Loucy (cell line): ENCODE data around the gene MED13L.

Source experiments
- H2AFZ ChIP-seq: fragments of 200-600 bp; sonication (generic); 2 replicates; pipeline ENCODE4 v1.6.0; 2016; ENCODE audit warnings: antibody characterized with exemption, mild to moderate bottlenecking, low read length, moderate library complexity
- H3F3A ChIP-seq: fragments of 200-600 bp; 2 replicates; pipeline ENCODE4 v1.6.0; 2016; ENCODE audit warnings: antibody characterized with exemption, low read depth, mild to moderate bottlenecking
- H3K27me3 ChIP-seq: fragments of 200-600 bp; sonication (generic); 2 replicates; pipeline ENCODE4 v1.6.1; 2014; ENCODE audit warnings: low read length, mild to moderate bottlenecking; ENCODE audit not compliant: insufficient read depth, poor library complexity, severe bottlenecking
- H3K36me3 ChIP-seq: fragments of 200-600 bp; sonication (generic); 2 replicates; pipeline ENCODE4 v1.6.1; 2016; ENCODE audit warnings: low read length; ENCODE audit not compliant: insufficient read depth
- H3K4me1 ChIP-seq: fragments of 200-600 bp; sonication (generic); 2 replicates; pipeline ENCODE4 v1.5.1; 2014; ENCODE audit warnings: low read length, mild to moderate bottlenecking; ENCODE audit not compliant: insufficient read depth, poor library complexity, severe bottlenecking
- H3K4me2 ChIP-seq: fragments of 200-600 bp; sonication (generic); 2 replicates; pipeline ENCODE4 v1.6.0; 2014; ENCODE audit warnings: antibody characterized with exemption, low read length, low read depth, mild to moderate bottlenecking; ENCODE audit not compliant: poor library complexity, severe bottlenecking
- H3K4me3 ChIP-seq: fragments of 200-600 bp; sonication (generic); 2 replicates; pipeline ENCODE4 v1.5.1; 2014; ENCODE audit warnings: low read length, mild to moderate bottlenecking, mixed read lengths; ENCODE audit not compliant: poor library complexity, severe bottlenecking
- H3K79me2 ChIP-seq: fragments of 200-600 bp; sonication (generic); 2 replicates; pipeline ENCODE4 v1.6.1; 2014; ENCODE audit warnings: low read length; ENCODE audit not compliant: insufficient read depth
- H3K9ac ChIP-seq: fragments of 200-600 bp; sonication (generic); 2 replicates; pipeline ENCODE4 v1.6.0; 2014; ENCODE audit warnings: mild to moderate bottlenecking, low read depth, low read length, moderate library complexity; ENCODE audit not compliant: poor library complexity, severe bottlenecking
- H3K9me2 ChIP-seq: fragments of 200-600 bp; sonication (generic); replicated peaks from 2 replicates; pipeline ENCODE4 v1.6.1; 2016; ENCODE audit warnings: low read depth, low read length, mixed read lengths
- H3K9me3 ChIP-seq: fragments of 200-600 bp; sonication (generic); 2 replicates; pipeline ENCODE4 v1.6.1; 2014; ENCODE audit warnings: mild to moderate bottlenecking, antibody characterized with exemption, low read length, low read depth; ENCODE audit not compliant: insufficient read depth
- H4K20me1 ChIP-seq: fragments of 200-600 bp; sonication (generic); 2 replicates; pipeline ENCODE4 v1.6.0; 2014; ENCODE audit warnings: antibody characterized with exemption, low read length, mild to moderate bottlenecking; ENCODE audit not compliant: insufficient read depth, poor library complexity, severe bottlenecking
- CTCF ChIP-seq: fragments of 200-600 bp; sonication (generic); conservative IDR thresholded peaks from 2 replicates; pipeline ENCODE4 v1.5.1; 2014; ENCODE audit warnings: mild to moderate bottlenecking, antibody characterized with exemption, low read length
- EZH2phosphoT487 ChIP-seq: fragments of 200-600 bp; IDR thresholded peaks from 2 replicates; pipeline ENCODE4 v1.6.1; 2018; ENCODE audit warnings: antibody characterized with exemption, mild to moderate bottlenecking, moderate library complexity, borderline replicate concordance

Gene MED13L

DNA sequence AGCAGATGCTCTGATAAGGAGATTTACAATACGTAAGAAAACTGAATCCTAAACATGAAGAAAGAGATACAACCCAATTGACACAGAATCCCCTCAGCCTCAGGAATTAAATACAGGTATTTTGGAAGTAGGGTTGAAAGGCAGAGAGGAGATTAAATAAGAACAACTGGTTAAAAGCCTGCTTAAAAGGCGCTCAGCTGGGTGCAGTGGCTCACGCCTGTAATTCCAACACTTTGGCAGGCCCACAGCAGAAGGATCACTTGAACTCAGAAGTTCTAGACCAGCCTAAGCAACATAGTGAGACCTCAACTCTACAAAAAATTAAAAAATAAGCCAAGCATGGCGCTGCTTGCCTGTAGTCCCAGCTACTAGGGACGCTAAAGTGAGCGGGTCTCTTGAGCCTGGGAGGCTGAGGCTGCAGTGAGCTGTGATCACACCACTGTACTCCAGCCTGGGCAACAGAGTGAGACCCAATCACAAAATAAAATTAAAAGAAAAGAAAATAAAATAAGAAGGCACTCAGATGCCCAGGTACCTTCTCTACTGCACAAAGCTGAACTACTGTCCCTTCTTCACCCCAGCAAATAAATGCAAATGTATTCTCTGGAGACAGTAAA is 32.9 kb downstream of the MED13L start:
- no peaks in the 10 kb centered on the region for H3K27me3 ChIP-seq
- H2AFZ ChIP-seq = no peak overlapping the region
- no peaks in the 10 kb centered on the region for H3K9me2 ChIP-seq
- H3K4me3 ChIP-seq = no peak overlapping the region
- peaks cover 42% of the 10 kb centered on the region for H3K4me1 ChIP-seq
- no peak overlapping the region for H3K4me2 ChIP-seq
- peaks cover 70% of the 10 kb centered on the region for H4K20me1 ChIP-seq
- no peak overlapping the region for H3K9ac ChIP-seq
- H3K36me3 ChIP-seq = no peaks in the 10 kb centered on the region
- peaks cover 98% of the 10 kb centered on the region for H3K79me2 ChIP-seq
- H3K9me3 ChIP-seq = no peaks in the 10 kb centered on the region; the same call in 1 of the 2 replicates
- no peak for TF ChIP-seq EZH2phosphoT487
- TF ChIP-seq CTCF = no peak
- no peaks in the 10 kb centered on the region for H3F3A ChIP-seq

DNA sequence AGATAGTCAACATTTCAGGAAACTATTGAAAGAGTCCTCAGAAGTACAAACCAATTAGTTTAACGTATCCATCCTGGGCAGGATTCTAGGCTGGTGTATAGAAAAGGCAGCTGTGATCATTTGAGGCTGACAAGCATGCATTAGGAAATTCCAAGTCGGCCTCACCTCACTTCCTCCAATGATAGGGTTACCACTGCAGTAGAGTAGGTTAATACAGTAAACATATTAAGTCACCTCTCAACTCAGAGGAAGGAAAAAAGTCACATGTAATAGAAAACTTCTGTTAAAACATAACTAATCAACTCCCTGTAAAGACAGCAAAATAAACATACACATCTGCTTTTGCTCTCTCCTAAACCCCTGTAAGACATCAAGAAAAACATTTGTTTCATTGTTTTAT is 33.5 kb downstream of the MED13L start:
- no peak for TF ChIP-seq EZH2phosphoT487
- TF ChIP-seq CTCF = no peak
- Histone ChIP-seq H3K9me2 (no peaks in the 10 kb centered on the region), H3K36me3 (no peaks in the 10 kb centered on the region), H3K9me3 (no peaks in the 10 kb centered on the region), H2AFZ (no peak overlapping the region), H4K20me1 (peaks cover 70% of the 10 kb centered on the region), H3K4me2 (no peak overlapping the region), H3K9ac (no peak overlapping the region), H3K79me2 (peaks cover 98% of the 10 kb centered on the region), H3K27me3 (no peaks in the 10 kb centered on the region), H3F3A (no peaks in the 10 kb centered on the region), H3K4me1 (peaks cover 38% of the 10 kb centered on the region), H3K4me3 (no peak overlapping the region)

DNA sequence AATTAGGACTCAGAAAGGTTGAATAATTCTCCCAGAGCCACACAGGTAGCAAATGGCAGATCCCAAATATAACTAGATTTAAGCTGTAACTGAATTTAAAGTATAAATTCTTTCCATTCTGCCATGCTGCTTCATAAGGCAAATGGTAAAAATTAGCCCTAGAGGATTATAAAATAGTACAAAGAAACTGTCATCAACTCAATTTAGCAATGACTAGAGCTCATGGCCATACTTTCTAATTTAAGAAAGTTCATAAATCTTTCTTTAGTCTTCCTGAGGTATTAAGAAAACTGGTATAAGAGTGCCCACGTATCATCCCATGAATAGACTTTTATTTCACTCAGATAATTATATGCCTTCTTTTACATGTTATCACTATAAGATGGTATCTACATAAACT is 34.8 kb downstream of the MED13L start:
- H3K79me2 ChIP-seq = peaks cover 97% of the 10 kb centered on the region
- H4K20me1 ChIP-seq = peaks cover 64% of the 10 kb centered on the region
- H3K36me3 ChIP-seq = no peaks in the 10 kb centered on the region
- peaks cover 30% of the 10 kb centered on the region for H3K4me1 ChIP-seq
- H3K27me3 ChIP-seq = no peaks in the 10 kb centered on the region
- H3K9ac ChIP-seq = no peak overlapping the region
- H2AFZ ChIP-seq = no peak overlapping the region
- no peak overlapping the region for H3K4me3 ChIP-seq
- no peaks in the 10 kb centered on the region for H3F3A ChIP-seq
- H3K9me3 ChIP-seq = no peaks in the 10 kb centered on the region
- no peak overlapping the region for H3K4me2 ChIP-seq
- no peak for TF ChIP-seq EZH2phosphoT487
- TF ChIP-seq CTCF = no peak
- no peaks in the 10 kb centered on the region for H3K9me2 ChIP-seq
